ENCODE data around the gene BANP.
"Not testable (repeated sequence)": the region's sequence is repeated elsewhere in the genome, so short reads cannot be mapped to it uniquely, and the experiment has no call there.

The BANP gene

GRCh38 chr16:87950765-87951551 is at the start of gene BANP:
Gene BANP (plus strand): TSS chr16:87951434. CDS start chr16:87975116, 23,682 bp downstream.
- DNase-seq (ENCODE audit: low read depth), result peak; percentile 95

- DNase-seq (ENCODE audit: low read depth), result not testable (repeated sequence)
Observed at GRCh38 chr16:87904963-87905362, 46.3 kb upstream of the BANP start.

GRCh38 chr16:87905521-87905920 is 45.7 kb upstream of the BANP start:
- not testable (repeated sequence) for DNase-seq (ENCODE audit: low read depth)

- DNase-seq (ENCODE audit: low read depth), result not testable (repeated sequence)
Observed at GRCh38 chr16:87908101-87908500, 43.1 kb upstream of the BANP start.

- DNase-seq (ENCODE audit: low read depth), result peak; percentile 88
Observed at GRCh38 chr16:87909203-87909935, 41.9 kb upstream of the BANP start.

- not testable (repeated sequence) for DNase-seq (ENCODE audit: low read depth)
Observed at GRCh38 chr16:87911106-87911763, 40.0 kb upstream of the BANP start.

GRCh38 chr16:87912691-87913090 is 38.5 kb upstream of the BANP start:
- not testable (repeated sequence) for DNase-seq (ENCODE audit: low read depth)

- not testable (repeated sequence) for DNase-seq (ENCODE audit: low read depth)
Observed at GRCh38 chr16:87914021-87914725, 37.1 kb upstream of the BANP start.

- DNase-seq (ENCODE audit: low read depth), result no peak
Observed at GRCh38 chr16:87914812-87915211, 36.4 kb upstream of the BANP start.

- DNase-seq (ENCODE audit: low read depth), result no peak
Observed at GRCh38 chr16:87917503-87917902, 33.7 kb upstream of the BANP start.

- no peak for DNase-seq (ENCODE audit: low read depth)
Observed at GRCh38 chr16:87918338-87918737, 32.9 kb upstream of the BANP start.

- no peak for DNase-seq (ENCODE audit: low read depth)
Observed at GRCh38 chr16:87918866-87919680, 32.2 kb upstream of the BANP start.

- DNase-seq (ENCODE audit: low read depth), result no peak
Observed at GRCh38 chr16:87919681-87919994, 31.6 kb upstream of the BANP start.

GRCh38 chr16:87921236-87921773 is 29.9 kb upstream of the BANP start:
- DNase-seq (ENCODE audit: low read depth), result no peak

GRCh38 chr16:87922250-87922871 is 28.9 kb upstream of the BANP start:
- DNase-seq (ENCODE audit: low read depth), result no peak

GRCh38 chr16:87924041-87924810 is 27.0 kb upstream of the BANP start:
- no peak for DNase-seq (ENCODE audit: low read depth)

GRCh38 chr16:87924811-87925670 is 26.2 kb upstream of the BANP start:
- DNase-seq (ENCODE audit: low read depth), result no peak

- peak; percentile 12 for DNase-seq (ENCODE audit: low read depth)
Observed at GRCh38 chr16:87926246-87927194, 24.7 kb upstream of the BANP start.

All from activated T-cell treated with anti-CD3 and anti-CD28 coated beads for 48 hours (primary cell).